NCI-H526 treated with DMSO at 0.1 percent for 48 hours (cell line): Measurements from ENCODE around the gene EIF4E1B.

Experiments used
- DNase-seq: peaks from one replicate; lab custom pipeline; 2025; lab: John Stamatoyannopoulos, UW

Gene EIF4E1B

DNA sequence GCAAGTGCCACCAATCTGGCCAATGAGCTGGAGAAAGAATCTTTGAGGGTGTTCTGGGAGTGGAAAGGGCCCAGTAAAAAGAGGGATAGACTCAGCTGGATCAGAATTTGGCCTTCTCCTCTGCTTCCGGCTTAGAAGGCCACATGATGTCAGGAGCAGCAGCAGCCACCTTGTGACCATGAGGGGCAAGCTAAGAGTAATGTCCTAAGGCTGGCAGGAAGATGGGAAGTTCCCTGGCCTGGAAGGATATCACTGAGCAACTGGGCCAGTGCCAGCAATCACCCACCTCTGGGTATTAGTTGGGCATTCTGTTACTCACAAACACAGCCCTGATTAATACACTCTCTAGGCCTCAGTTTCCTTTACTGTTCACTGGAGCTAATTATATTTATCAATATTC lies 61.0 kb downstream of the EIF4E1B start:
- DNase-seq: no peak

DNA sequence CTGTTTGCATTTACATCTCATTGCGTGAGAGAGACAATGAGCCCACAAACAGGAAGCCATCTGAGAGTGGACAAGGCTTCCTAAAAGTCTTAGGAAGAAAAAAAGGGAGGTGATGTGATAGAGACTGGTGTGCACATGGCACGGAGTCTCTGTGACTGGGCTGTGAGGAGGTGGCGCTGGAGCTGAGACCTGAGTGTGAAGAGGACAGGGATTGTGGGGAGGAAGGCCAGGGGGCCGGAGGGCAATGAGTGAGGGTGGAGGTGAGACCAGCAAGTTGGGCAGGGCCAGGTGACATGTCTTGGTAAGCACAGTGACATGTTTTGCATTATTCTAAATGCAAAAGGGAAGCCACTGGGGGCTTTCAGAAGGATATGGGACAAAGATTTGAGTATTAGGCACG lies 61.9 kb downstream of the EIF4E1B start:
- no peak for DNase-seq

DNA sequence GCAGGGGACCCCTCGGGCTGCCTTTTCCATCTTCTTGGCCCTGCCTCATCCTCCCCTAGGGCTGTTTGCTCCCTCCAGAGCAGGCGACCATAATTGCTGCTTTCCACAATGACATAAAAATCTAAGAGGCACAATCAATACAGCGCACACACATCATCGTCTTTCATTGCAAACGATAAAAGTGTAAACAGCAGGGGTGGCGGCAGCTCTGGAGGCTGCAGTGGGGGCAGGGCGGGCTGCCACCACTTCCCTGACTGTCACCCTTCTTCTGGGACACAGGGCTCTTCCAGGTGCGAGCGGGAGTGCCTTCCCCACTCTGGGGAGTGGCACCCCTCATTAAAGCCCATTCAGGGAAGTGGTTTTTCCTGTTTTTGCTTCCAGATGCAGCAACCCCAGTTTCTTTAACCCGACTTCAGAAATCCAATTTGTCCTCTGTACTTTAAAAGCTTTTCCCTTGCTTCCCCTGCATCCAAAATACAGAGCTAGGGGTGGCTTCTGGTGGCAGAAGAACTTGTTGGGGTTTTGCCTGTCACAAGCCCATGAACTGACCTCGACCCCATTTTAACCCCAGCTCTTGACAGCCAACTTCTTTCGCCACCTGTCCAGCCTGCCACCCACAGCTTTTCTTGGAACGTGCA lies 62.5 kb downstream of the EIF4E1B start:
- DNase-seq: no peak

DNA sequence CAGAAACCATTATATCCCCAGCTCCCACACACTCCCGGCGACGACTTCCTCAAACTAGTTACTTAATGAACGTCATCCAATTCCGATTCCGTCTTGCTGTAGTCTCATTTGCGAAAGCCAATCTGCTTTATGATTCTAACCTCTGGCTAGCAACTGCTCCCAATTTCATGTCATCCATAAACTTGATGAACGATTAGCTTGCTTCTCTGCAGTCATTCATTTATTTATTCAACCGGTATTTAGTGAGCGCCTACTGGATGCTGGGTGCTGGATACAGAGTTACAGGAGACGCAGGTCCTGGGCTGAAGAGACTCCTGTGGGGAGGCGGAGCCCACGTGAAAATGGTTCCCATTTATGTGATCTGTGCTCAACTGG lies 63.0 kb downstream of the EIF4E1B start:
- no peak for DNase-seq

DNA sequence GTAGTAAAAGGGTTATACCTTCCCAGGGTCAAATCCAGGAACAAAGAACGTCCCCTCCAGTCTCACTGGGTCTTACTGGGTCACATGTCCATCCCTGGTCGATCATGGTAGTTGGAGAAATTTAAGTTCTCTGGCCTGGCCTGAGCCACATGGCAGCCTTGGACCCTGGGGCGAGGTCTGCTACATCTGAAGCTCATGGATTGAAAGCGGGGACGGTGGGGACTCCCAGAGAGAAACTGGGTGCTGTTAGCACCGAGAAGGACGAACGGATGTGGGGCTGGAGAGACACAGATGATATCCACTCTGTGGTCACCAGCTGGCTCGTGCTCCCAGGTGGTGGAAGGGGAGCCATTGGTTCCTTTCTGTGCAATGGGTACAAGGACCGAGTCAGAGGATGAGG lies 63.7 kb downstream of the EIF4E1B start:
- DNase-seq: no peak

DNA sequence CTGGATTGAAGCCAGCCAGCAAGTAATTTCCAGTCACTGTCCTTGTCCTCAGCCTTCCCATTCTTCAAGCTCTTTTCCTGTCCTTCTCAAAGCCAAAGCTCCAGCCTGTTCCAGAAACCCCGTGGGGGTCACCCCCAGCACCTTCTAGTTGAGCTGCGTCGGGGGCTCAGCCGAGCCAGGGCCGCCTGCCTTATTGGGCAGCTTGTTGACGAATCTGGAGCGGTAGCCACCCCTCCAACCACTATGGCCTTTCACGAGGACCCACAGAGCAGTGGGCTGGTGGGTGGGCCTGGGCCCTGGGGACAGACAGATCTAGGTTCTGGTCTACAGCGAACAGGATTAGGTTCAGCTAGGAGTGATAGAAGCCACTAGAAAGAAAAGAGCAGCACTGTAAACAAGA lies 64.2 kb downstream of the EIF4E1B start:
- DNase-seq: no peak

DNA sequence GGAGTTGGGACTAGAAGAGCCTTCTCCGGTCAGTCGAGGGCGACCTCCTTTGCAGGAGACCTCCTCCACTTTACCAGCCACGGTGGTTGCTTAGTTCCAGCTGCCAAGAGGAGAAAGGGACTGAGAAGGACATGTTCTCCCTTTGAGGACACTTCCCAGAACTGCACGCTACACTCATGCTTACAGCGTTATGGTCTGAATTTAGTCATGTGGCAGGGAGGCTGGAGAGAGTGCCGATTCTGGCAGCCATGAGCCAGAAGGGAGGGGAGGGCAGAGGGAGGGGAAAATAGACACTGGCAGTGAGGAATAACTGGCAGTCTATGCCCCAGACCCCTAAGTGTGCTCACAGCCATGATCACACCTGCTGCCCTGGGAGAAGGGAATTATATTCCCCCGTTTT lies 64.6 kb downstream of the EIF4E1B start:
- DNase-seq: no peak
